Measurements from ENCODE around the gene LINGO3.

GRCh38 chr19:2340496-2341243, 32.7 kb upstream of the LINGO3 start:
- TF ChIP-seq, protein P1, sequence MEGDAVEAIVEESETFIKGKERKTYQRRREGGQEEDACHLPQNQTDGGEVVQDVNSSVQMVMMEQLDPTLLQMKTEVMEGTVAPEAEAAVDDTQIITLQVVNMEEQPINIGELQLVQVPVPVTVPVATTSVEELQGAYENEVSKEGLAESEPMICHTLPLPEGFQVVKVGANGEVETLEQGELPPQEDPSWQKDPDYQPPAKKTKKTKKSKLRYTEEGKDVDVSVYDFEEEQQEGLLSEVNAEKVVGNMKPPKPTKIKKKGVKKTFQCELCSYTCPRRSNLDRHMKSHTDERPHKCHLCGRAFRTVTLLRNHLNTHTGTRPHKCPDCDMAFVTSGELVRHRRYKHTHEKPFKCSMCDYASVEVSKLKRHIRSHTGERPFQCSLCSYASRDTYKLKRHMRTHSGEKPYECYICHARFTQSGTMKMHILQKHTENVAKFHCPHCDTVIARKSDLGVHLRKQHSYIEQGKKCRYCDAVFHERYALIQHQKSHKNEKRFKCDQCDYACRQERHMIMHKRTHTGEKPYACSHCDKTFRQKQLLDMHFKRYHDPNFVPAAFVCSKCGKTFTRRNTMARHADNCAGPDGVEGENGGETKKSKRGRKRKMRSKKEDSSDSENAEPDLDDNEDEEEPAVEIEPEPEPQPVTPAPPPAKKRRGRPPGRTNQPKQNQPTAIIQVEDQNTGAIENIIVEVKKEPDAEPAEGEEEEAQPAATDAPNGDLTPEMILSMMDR (IDR thresholded peaks at IDR 0.05) = no peak
- no peak for TF ChIP-seq POLR2A (IDR thresholded peaks at IDR 0.05)
- no peak for TF ChIP-seq EP300 (IDR thresholded peaks at IDR 0.05)
